PC-3 (cell line): ENCODE data around the gene LINGO4.

ENCODE experiments used
- EZH2 ChIP-seq: fragments of 300-600 bp; sonication (generic); IDR thresholded peaks from one replicate; pipeline ENCODE4 v1.6.1; 2017; ENCODE audit warnings: antibody characterized with exemption, mild to moderate bottlenecking, low read length; ENCODE audit not compliant: unreplicated experiment
- EZH2phosphoT487 ChIP-seq: fragments of 300-600 bp; sonication (generic); IDR thresholded peaks from 2 replicates; pipeline ENCODE4 v1.6.1; 2018; ENCODE audit warnings: mild to moderate bottlenecking, antibody characterized with exemption, low read length, borderline replicate concordance
- TF ChIP-seq, protein P1 (sequence below): fragments of 300-600 bp; sonication (generic); conservative IDR thresholded peaks from 2 replicates; pipeline ENCODE4 v1.5.1; 2017; ENCODE audit warnings: antibody characterized with exemption, low read depth, mild to moderate bottlenecking, low read length

DNA sequence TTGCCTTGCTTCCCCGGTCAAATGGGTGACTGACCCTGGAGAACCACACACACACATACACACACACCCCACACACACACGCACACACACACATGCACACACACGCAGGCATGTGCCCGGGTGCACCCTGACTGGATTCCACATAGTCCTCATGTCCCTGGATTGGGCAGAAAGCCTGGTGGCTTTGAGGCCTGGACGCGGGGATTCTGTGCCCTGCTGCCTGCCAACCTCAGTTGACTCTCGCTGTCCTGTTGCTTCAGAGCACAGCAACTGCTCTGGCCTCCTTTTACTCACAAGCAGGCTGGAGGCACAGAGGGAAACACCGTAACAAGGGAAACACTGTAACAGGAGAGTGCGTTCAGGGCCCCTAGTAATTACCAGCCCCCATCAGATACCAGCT, 20.0 kb upstream of the LINGO4 start:
- TF ChIP-seq, protein P1, sequence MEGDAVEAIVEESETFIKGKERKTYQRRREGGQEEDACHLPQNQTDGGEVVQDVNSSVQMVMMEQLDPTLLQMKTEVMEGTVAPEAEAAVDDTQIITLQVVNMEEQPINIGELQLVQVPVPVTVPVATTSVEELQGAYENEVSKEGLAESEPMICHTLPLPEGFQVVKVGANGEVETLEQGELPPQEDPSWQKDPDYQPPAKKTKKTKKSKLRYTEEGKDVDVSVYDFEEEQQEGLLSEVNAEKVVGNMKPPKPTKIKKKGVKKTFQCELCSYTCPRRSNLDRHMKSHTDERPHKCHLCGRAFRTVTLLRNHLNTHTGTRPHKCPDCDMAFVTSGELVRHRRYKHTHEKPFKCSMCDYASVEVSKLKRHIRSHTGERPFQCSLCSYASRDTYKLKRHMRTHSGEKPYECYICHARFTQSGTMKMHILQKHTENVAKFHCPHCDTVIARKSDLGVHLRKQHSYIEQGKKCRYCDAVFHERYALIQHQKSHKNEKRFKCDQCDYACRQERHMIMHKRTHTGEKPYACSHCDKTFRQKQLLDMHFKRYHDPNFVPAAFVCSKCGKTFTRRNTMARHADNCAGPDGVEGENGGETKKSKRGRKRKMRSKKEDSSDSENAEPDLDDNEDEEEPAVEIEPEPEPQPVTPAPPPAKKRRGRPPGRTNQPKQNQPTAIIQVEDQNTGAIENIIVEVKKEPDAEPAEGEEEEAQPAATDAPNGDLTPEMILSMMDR: no peak
- no peak for TF ChIP-seq EZH2
- no peak for TF ChIP-seq EZH2phosphoT487
